Spinal cord (tissue), 10 donors: Measurements from ENCODE around the gene BDKRB2. TPM values are rescaled to one million over a fixed set of nuclear protein-coding genes. Genes with fewer than 3 reads are reported as not detected.

Source experiments
- DNase-seq, 6 donors: peaks; one replicate each; pipeline versions ENCODE4 v3.0.0 to v3.0.0-alpha.2; 2013 to 2015; ENCODE audit warnings: low spot score in 6 of 6, low read depth in 4 of 6
- H3K27ac ChIP-seq: one replicate; pipeline ENCODE4 v1.5.1; 2013; ENCODE audit warnings: low read depth, low read length, control low read depth
- H3K27me3 ChIP-seq: one replicate; pipeline ENCODE4 v1.6.1; 2013; ENCODE audit warnings: low read length; ENCODE audit not compliant: control insufficient read depth, insufficient read depth
- H3K36me3 ChIP-seq: one replicate; pipeline ENCODE4 v1.6.1; 2013; ENCODE audit warnings: low read length; ENCODE audit not compliant: control insufficient read depth, insufficient read depth
- H3K4me1 ChIP-seq: one replicate; pipeline ENCODE4 v1.6.1; 2013; ENCODE audit warnings: low read length; ENCODE audit not compliant: control insufficient read depth, insufficient read depth
- H3K4me3 ChIP-seq: one replicate; pipeline ENCODE4 v1.5.1; 2013; ENCODE audit warnings: low read depth, low read length, control low read depth
- H3K9me3 ChIP-seq: one replicate; pipeline ENCODE4 v1.6.1; 2013; ENCODE audit warnings: low read length; ENCODE audit not compliant: control insufficient read depth, insufficient read depth
- WGBS: methylation state at CpG from one replicate; pipeline ENCODE4 v1.1.5; 2013; ENCODE audit warnings: missing lambda C conversion rate; ENCODE audit not compliant: insufficient coverage; 5-methylcytosine and 5-hydroxymethylcytosine counted together
- polyA plus RNA-seq, 2 donors: library from polyadenylated mRNA; unstranded; fragments of 120-200 nt; gene quantifications; one replicate each; pipeline ENCODE4 v1.2.1, GENCODE V29; 2013; ENCODE audit not compliant: insufficient read length in 2 of 2
- total RNA-seq, 2 donors: library from RNA; depleted of rRNA in 1 of 2; stranded (reverse); fragments of 120-200 nt in 1 of 2; fragments of >200 nt in 1 of 2; gene quantifications; one replicate each; pipeline versions ENCODE4 v1.2.3 to v1.2.4, GENCODE V29; 2013 to 2014
- donor health status: healthy.

The BDKRB2 gene
- total and polyA plus RNA-seq, 4 donors: 1.3 to 3.4 (median 2.1) TPM

DNA sequence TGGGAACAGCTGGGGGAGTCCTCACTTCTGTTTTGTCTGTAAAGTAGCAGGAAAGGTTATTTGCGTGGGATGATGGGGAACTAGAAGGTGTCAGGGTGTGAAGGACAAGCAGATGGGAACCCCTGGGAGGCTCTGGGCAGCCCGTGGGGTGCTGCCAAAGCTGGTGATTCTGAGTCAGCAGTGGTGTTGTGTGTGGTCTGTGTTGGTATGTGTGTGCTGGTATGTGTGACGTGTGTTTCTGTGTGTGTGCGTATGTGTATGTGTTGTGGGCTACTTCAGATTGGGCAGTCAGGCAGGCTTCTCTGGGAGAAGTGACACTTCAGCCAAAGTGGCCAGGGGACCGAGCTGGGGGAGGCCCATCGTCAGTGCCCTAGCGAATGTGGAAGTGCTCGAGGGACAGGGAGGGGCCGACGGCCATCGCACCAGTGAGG lies 15.3 kb upstream of the BDKRB2 start:
- 84% methylated on average over 11 of the region's 11 CpGs for WGBS
- H3K27ac ChIP-seq: no peak overlapping the region
- no peaks in the 10 kb centered on the region for H3K36me3 ChIP-seq
- no peaks in the 10 kb centered on the region for H3K27me3 ChIP-seq
- H3K4me3 ChIP-seq: no peak overlapping the region
- DNase-seq: no peak
- H3K9me3 ChIP-seq: no peaks in the 10 kb centered on the region
- H3K4me1 ChIP-seq: peaks cover 26% of the 10 kb centered on the region

- H3K27ac ChIP-seq: no peak overlapping the region
- peaks cover 23% of the 10 kb centered on the region for H3K4me1 ChIP-seq
- no CpG with 5 or more reads among the region's 2 CpGs for WGBS
- H3K27me3 ChIP-seq: no peaks in the 10 kb centered on the region
- no peak for DNase-seq
- no peak overlapping the region for H3K4me3 ChIP-seq
- H3K36me3 ChIP-seq: no peaks in the 10 kb centered on the region
- H3K9me3 ChIP-seq: no peaks in the 10 kb centered on the region
Measured at GRCh38 chr14:96191353-96191752, 13.3 kb upstream of the BDKRB2 start.

DNA sequence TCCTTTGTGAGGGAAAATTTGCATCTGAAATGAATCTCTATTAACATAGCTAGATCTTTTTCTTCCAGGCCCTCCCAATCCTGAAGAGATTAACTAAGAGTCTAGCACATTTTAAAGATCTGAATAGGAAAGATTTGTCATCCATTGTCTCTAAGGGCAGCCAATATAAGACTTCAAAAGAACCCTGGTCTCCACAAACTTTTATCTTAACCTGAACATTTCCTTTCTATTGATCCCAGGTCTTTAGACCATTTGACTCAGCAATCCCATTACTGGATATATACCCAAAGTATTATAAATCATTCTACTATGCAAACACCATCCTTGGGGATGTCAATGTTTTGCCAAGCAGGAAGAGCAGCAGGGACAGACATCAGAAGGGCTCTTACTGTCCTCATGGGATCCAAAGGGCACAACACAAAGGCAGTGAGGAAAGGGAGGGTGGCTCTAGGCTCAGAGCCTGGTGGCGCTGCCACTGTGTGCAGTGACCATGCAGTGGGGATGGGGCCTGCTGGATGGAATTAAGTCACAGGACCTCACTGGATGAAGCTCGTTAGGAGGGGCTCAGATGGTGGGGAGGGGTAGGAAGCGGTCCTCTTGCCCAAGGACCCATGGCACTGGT lies 12.7 kb upstream of the BDKRB2 start:
- Histone ChIP-seq H3K27me3 (no peaks in the 10 kb centered on the region), H3K9me3 (no peaks in the 10 kb centered on the region), H3K27ac (no peak overlapping the region), H3K4me1 (peaks cover 23% of the 10 kb centered on the region), H3K36me3 (no peaks in the 10 kb centered on the region), H3K4me3 (no peak overlapping the region)
- no peak for DNase-seq
- whole genome bisulfite sequencing: 81% methylated on average over 3 of the region's 3 CpGs

DNA sequence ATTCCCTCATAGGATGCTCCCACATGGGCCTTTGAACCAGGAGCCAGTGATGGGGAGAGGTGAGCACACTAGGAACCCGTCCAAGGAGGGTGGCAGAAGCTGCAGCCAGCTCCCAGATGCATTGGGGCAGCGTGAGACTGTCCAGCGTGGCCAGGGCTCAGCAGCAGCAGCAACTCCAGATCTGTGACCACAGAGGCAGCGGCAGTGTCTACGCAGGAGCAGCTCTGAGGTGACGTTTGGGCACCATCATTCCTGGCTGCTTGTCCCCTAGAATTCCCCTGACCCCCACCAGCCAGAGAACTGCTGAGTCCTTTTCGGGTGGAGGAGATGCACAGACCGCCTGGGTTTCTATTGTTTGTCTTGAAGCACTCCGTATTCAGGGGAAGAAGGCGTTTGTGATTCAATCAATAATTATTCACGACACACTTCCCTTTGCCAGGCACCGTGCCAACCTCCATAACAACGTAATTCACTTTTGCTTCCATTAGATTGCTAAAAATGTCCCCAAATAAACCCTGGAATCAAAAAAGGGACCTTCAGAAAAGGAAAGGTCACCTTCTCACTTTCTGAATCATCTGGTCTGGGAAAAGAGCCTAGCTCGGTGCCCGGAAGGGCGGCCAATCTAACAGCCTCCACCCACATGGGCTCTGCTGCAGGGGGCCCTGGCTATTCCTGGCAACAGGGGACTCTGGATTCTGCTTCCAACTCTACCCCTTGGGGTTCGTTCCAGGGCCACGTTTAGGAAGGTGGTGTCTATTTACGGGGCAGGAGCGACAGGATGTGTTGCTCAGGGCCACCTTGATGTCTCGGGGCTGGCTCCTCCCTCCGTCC lies 11.4 kb upstream of the BDKRB2 start:
- peak in 2 of 6 donors; percentile 60 to 78 for DNase-seq
- H3K4me3 ChIP-seq: no peak overlapping the region
- no peaks in the 10 kb centered on the region for H3K27me3 ChIP-seq
- no peak overlapping the region for H3K27ac ChIP-seq
- 20% methylated on average over 13 of the region's 22 CpGs for WGBS
- no peaks in the 10 kb centered on the region for H3K36me3 ChIP-seq
- H3K4me1 ChIP-seq: peaks cover 30% of the 10 kb centered on the region
- H3K9me3 ChIP-seq: no peaks in the 10 kb centered on the region

DNA sequence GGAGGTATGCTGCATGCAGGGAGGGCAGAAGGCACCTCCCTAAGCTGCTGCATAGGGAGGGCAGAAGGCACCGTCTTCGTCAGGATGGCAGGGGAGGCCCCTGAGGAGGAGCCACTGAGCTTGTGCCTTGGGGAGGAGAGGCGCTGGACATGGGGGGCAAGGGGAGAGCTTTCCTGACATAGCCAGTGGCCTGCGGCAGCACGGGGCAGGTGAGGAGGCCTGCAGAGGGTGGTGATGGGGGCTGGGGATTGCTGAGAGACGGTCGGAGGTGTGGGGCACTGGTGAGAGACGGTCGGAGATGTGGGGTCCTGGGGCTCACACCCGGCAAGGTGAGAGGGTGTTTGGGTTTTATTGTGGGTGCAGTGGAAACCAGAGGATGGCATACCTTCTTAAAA lies 10.4 kb upstream of the BDKRB2 start:
- no peak for DNase-seq
- Histone ChIP-seq H3K4me3 (no peak overlapping the region), H3K27me3 (no peaks in the 10 kb centered on the region), H3K9me3 (no peaks in the 10 kb centered on the region), H3K36me3 (no peaks in the 10 kb centered on the region), H3K4me1 (peaks cover 36% of the 10 kb centered on the region), H3K27ac (no peak overlapping the region)
- 93% methylated on average over 9 of the region's 10 CpGs for WGBS

DNA sequence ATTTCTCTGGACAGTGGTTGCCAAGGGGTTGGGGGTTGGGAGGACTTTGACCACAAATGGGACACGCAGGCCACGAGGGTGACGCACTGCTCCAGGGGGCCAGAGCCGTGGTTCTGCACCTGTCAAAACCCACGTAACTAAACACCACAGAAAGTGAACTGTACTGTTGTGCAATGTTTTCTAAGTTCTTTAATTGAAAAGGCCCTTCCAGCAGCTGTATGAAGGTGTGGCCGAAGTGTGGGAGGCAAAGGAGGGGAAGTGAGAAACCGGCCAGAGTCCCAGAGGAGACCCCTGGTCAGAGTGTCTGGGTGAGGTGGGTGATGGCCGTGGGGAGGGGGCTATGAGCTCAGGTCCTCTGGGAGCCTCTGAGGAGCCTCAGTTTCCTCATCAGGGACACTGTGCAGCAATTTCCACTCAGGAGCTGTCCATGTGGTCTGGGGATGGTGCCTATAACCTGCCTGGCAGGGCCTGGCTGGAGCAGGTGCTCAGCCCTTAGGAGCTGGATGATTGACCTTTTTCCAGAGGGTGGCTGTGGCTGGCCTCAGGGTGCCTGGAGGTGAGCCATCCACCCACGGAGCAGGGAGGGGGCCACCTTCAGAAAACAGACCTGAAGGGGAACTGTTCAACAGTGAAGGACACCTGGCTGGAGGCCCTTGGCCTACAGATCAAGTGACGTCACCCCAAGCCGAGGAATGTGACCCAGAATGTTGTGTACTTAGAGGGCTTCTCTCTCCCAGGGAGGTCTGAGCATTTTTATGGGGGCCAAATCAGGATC lies 9.8 kb upstream of the BDKRB2 start:
- H3K9me3 ChIP-seq: no peaks in the 10 kb centered on the region
- H3K27ac ChIP-seq: no peak overlapping the region
- no peaks in the 10 kb centered on the region for H3K27me3 ChIP-seq
- H3K4me1 ChIP-seq: peaks cover 36% of the 10 kb centered on the region
- no peak overlapping the region for H3K4me3 ChIP-seq
- H3K36me3 ChIP-seq: no peaks in the 10 kb centered on the region
- WGBS: 87% methylated on average over 8 of the region's 11 CpGs
- no peak for DNase-seq

GRCh38 chr14:96195441-96196081 lies 9.1 kb upstream of the BDKRB2 start:
- no peak overlapping the region for H3K4me3 ChIP-seq
- no peak overlapping the region for H3K27ac ChIP-seq
- no peaks in the 10 kb centered on the region for H3K36me3 ChIP-seq
- 67% methylated on average over 4 of the region's 8 CpGs for WGBS
- no peak for DNase-seq
- H3K27me3 ChIP-seq: no peaks in the 10 kb centered on the region
- H3K9me3 ChIP-seq: no peaks in the 10 kb centered on the region
- H3K4me1 ChIP-seq: peaks cover 36% of the 10 kb centered on the region

- Histone ChIP-seq H3K9me3 (no peaks in the 10 kb centered on the region), H3K27ac (no peak overlapping the region), H3K4me3 (no peak overlapping the region), H3K4me1 (peaks cover 34% of the 10 kb centered on the region), H3K36me3 (no peaks in the 10 kb centered on the region), H3K27me3 (no peaks in the 10 kb centered on the region)
- 89% methylated on average over 19 of the region's 20 CpGs for WGBS
- DNase-seq: no peak
Measured at GRCh38 chr14:96197163-96197852, 7.3 kb upstream of the BDKRB2 start.

- H3K27me3 ChIP-seq: no peaks in the 10 kb centered on the region
- DNase-seq: no peak
- no peak overlapping the region for H3K27ac ChIP-seq
- H3K4me3 ChIP-seq: no peak overlapping the region
- peaks cover 27% of the 10 kb centered on the region for H3K4me1 ChIP-seq
- H3K36me3 ChIP-seq: no peaks in the 10 kb centered on the region
- H3K9me3 ChIP-seq: no peaks in the 10 kb centered on the region
- 56% methylated on average over 10 of the region's 11 CpGs for WGBS
Measured at GRCh38 chr14:96197969-96198368, 6.7 kb upstream of the BDKRB2 start.
